GM19099 (cell line): ENCODE measurements around the gene TAOK3.

Experiments
- POLR2A ChIP-seq: IDR thresholded peaks from 3 replicates; pipeline ENCODE4 v1.6.1; 2011; ENCODE audit warnings: low read depth; ENCODE audit not compliant: insufficient read length; ENCODE audit errors: extremely low read depth

Gene TAOK3

GRCh38 chr12:118332511-118332910, 40.2 kb downstream of the TAOK3 start:
- no peak for TF ChIP-seq POLR2A

- no peak for TF ChIP-seq POLR2A
Measured at GRCh38 chr12:118330421-118331018, 42.2 kb downstream of the TAOK3 start.

- no peak for TF ChIP-seq POLR2A
Measured at GRCh38 chr12:118328486-118329330, 44.0 kb downstream of the TAOK3 start.

GRCh38 chr12:118327391-118327790, 45.3 kb downstream of the TAOK3 start:
- TF ChIP-seq POLR2A: no peak

- TF ChIP-seq POLR2A: no peak
Measured at GRCh38 chr12:118326991-118327390, 45.7 kb downstream of the TAOK3 start.

GRCh38 chr12:118325081-118325480, 47.6 kb downstream of the TAOK3 start:
- no peak for TF ChIP-seq POLR2A

GRCh38 chr12:118319627-118320026, 53.1 kb downstream of the TAOK3 start:
- no peak for TF ChIP-seq POLR2A

- TF ChIP-seq POLR2A: no peak
Measured at GRCh38 chr12:118318744-118319143, 54.0 kb downstream of the TAOK3 start.

GRCh38 chr12:118317729-118318128, 55.0 kb downstream of the TAOK3 start:
- TF ChIP-seq POLR2A: no peak

GRCh38 chr12:118315821-118316220, 56.9 kb downstream of the TAOK3 start:
- no peak for TF ChIP-seq POLR2A

- no peak for TF ChIP-seq POLR2A
Measured at GRCh38 chr12:118312578-118312977, 60.1 kb downstream of the TAOK3 start.

GRCh38 chr12:118311666-118312065, 61.0 kb downstream of the TAOK3 start:
- no peak for TF ChIP-seq POLR2A

GRCh38 chr12:118310320-118310719, 62.4 kb downstream of the TAOK3 start:
- TF ChIP-seq POLR2A: no peak

- no peak for TF ChIP-seq POLR2A
Measured at GRCh38 chr12:118307069-118307954, 65.4 kb downstream of the TAOK3 start.

GRCh38 chr12:118304093-118304492, 68.6 kb downstream of the TAOK3 start:
- TF ChIP-seq POLR2A: no peak
